EL (cell line): Measurements from ENCODE around the gene CYP4F3.
"Not testable (repeated sequence)": the region's sequence is repeated elsewhere in the genome, so short reads cannot be mapped to it uniquely, and the experiment has no call there.

Experiments used
- DNase-seq: peaks from one replicate; pipeline ENCODE4 v3.0.0-alpha.2; 2016

CYP4F3 gene

DNA sequence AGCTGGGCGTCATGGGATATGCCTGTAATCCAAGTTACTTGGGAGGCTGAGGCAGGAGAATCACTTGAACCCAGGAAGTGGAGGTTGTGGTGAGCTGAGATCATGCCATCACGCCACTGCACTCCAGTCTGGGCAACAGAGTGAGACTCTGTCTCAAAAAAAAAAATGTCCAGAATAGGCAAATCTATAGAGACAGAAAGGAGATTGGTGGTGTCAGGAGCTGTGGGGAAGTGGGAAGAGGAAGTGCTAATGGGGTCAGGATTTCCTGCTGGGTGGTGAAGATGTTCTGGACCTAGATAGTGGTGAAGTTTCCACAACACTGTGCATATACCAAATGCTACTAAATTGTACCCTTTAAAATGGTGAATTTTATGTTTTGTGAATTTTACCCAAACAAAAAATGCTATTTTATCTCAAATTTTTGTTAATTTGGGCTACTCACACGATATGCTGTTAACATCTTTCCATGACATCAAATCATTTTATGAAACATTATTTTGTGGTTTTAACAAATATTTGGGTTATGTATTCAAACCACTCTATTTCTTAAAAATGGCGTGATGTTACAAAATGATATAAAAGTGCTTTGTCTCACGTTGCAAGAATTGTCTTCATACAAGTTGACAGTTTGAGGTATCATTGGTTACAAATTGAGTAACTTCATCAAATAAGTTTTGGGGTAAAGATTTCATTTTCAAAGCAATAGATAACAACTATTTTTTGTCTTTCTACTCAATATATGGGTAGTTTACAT lies 7.4 kb upstream of the CYP4F3 start:
- no peak for DNase-seq

DNA sequence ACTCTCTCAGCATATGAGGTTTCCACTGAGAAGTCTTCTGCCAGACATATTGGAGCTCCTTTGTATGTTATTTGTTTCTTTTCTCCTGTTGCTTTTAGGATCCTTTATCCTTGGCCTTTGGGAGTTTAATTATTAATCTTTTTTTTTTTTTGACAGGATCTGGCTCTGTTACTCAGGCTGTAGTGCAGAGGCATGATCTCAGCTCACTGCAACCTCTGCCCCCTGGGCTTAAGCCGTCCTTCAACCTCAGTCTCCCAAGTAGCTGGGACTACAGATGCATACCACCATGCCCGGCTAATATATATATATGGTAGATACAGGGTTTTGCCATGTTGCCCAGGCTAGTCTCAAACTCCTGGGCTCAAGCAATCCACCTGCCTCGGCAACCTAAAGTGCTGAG lies 6.6 kb upstream of the CYP4F3 start:
- no peak for DNase-seq

DNA sequence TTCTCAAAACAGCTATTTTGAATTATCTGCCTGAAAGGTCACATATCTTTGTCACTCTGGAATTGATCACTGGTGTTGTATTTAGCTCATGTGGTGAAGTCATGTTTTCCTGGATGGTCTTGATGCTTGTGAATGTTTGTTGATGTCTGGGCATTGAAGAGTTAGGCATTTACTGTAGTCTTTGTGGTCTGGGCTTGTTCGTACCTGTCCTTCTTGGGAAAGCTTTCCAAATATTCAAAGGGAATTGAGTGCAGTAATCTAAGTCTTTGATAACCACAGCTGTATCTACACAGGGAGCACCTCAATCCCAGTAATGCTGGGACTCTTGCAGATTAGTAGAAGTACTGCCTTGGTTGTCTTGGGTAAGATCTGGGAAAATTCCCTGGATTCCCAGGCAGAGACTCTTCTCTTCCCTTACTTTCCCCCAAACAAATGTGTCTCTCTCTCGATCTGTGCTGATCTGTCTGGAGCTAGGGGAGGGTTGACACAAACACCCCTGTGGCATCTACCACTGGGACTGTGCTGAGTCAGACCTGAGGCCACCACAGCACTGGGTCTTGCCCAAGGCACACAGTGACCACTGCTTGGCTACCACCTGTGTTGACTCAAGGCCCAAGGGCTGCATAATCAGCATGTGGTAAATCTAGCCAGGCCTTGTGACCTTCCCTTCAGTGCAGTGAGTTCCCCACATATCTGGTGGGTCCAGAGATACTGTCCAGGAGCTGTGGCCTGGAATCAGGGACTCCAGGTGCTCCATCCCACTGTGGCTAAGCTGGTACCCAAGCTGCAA lies 5.5 kb upstream of the CYP4F3 start:
- DNase-seq: no peak

DNA sequence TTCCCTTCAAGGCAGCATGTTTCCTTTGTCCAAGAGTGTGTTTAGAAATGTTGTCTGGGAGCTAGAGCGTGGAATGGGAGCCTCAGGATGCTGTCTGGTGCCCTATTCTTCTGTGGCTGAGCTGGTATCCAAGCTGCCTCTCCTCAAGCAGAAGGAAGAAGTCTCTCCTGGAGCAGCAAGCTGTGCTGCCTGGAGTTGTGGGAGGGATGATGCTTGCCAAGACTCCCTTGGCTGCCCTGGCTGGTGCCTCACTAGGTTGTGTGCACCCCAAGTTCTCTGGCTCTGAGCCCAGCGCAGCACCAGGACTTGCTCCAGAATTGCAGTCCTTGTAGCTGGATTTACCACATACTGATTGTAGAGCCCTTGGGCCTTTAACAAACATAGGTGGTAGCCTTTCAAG lies 4.7 kb upstream of the CYP4F3 start:
- no peak for DNase-seq

DNA sequence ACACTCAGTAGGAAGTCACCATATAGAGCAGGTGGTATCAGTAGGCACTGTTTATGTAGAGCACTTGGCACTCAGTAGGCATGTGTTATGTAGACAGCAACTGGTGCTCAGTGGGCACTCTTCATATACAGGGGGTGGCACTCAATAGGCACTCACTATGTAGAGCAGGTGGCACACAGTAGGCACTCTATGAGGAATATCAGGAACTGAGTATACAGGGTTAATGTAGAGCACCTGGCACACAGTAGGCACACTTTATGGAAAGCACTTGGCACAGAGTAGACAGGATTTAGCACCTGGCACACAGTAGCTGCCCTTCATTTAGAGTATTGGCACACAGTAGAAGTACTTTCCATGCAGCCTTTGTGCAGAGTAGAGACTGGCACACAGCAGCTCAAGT lies 1.1 kb upstream of the CYP4F3 start:
- DNase-seq: no peak

DNA sequence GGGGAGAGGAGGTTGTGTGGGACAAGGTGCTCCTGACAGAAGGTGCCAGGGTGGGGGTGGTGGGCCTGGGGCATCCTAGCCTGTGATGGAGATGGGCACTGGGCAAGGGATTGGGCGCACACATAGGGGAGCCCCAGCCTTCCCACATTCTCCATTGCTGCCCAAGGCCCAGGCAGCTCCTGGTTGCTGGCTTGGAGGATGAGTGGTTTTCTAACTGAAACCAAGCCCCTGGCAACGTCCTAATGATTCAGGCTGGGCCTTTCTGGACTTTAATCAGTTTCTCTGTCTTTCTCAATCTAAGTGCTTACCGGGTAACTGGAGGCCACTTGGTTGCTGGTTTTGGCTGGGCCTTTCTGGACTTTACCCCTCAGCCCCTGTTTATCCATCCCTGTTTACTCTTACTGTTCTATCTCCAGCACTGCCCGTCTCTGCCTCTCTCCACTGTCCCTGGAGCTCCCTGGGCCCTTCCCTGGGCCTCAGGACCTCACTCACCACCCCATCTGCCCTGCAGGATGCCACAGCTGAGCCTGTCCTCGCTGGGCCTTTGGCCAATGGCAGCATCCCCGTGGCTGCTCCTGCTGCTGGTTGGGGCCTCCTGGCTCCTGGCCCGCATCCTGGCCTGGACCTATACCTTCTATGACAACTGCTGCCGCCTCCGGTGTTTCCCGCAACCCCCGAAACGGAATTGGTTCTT lies 354 bp downstream of the CYP4F3 start:
- no peak for DNase-seq

DNA sequence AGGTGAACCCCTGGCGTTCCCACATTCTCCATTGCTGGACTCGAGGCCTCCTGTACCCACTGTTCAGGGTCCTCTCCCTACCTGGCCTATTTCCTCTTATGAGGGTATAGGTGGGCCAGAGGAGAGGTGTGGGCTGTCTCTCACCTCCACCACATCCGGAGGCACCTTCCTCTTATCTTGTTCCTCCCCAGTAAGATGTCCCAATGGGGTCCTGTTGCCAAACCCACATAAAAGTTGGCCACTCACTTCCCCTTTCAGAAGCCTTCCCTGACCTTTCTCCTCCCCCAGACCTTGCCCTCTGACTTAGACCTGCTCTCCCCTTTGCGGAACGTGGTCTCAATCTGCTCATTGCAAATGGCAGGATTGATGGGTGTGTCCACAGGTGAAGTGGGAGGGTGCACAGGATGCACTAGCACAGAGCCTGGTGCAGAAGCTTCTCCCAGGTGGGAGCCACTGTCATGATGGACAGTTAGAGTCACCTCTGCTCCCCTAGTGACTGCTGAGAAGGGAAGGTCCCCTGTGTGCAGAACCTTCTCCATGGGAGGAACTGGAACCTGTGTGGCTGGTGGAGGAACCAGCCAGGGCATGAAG lies 1.3 kb downstream of the CYP4F3 start:
- no peak for DNase-seq

DNA sequence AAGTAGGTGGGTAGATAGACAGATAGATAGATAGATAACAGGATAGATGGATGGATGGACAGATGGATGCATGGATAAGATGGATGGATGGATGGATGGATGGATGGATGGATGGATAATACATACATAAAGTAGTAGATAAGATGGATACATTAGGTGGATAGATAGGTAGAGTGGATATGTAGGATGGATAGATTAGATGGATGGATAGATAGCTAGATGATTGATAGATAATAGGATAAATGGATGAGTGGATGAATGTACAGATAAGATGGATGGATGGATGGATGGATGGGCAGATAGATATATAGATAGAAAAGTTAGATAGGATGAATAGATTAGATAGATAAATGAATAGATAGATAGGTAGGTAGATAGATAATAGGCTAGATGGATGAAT lies 2.1 kb downstream of the CYP4F3 start:
- no peak for DNase-seq

DNA sequence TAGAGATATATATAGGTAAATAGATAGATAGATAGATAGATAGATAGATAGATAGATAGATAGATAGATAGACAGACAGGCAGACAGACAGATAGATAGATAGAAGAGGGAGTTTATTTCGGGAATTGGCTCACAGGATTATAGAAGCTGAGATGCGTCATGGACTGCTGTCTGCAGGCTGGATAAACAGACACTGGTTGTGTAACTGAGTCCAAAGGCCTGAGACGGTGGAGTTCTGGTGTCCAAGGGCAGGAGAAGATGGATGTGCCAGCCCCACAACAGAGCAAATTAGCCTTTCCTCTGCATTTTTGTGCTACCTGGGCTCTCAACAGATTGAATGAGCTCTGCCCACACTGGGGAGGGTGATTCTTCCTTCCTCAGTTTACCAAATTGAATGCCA lies 2.7 kb downstream of the CYP4F3 start:
- no peak for DNase-seq

DNA sequence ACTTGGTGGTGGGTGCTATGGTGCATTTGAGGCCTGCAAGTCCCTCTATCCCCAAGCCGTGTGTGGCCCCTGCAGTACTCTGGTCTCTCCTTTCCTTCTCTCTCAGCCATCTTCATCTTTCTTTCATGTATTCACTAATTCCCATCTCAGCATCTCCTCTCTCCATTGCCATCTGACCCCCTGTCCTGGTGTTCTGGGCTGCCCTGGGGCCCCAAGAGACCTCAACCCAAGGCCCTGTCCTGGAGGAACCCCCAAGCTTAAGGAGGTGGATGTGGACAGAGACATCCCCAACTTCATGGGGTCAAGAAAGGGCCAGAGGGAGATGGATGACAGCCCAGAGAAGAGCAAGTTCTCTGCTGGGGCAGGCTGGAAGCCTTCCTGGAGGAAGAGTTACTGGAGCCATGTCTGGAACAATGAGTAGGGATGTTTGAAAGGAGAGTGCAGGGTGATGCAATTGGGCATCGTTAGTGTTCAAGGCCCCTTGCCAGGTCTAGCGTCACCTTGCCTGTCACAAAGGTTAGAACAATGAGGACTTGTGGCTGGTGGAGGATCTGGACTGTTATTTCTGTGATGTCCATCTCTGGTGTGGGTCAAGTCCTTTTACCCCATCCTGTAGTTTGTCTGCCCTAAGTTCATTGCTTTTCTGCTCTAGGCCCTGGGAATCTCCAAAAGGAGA lies 3.5 kb downstream of the CYP4F3 start:
- DNase-seq: no peak

DNA sequence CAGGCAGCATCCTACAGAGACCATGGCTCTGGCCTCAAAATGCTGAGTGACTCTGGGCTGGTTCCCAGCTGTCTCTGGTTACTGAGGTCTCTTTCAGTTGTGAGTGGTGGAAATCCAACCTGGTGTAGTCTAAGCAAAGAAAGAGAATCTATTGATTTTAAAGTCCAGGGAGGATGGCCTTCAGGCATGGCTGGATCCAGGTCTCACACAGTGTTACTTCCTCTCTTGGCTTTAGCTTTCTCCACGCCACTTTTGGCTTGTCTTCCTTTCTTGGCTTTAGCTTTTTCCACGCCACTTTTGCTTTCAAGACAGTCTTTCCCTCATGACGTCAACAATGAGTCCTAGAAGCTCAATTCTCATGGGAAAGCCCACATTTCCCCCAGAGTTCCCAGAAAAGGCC lies 4.1 kb downstream of the CYP4F3 start:
- no peak for DNase-seq

DNA sequence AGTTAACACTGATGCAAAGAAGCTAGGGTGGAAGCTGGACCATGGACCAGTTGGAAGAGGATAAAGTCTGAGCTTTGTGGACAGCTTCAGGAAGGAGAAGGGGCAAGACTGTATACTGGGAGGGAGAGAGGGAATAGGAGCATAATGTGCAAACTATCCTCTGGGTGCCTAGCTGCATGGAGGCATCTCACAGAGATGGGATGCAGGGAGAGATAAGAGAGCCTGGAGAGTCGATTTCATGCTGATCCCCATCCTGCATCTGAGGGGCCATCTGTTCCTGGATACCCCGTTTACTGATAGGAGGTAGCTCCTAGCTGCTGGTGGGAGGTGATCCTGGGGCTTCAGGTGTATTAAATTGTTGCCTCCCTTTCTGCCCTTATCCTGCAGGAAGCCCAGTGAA lies 8.8 kb downstream of the CYP4F3 start:
- no peak for DNase-seq

DNA sequence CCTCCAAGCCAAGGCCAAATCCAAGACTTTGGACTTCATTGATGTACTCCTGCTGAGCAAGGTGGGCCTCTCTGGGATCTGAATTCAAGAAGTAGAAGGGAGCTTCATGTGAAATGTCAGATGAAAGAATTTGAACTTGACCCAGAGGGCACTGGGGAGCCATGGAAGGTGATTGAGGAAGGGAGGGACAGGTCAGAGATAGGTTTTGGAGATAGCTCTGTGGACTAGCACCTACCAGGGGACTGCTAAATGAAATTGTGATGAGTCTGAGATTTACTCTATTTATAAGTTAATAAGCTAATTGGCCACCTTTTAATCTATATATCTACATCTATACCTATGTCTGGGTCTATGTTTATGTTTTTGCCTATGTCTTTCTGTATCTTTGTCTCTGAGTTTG lies 9.4 kb downstream of the CYP4F3 start:
- DNase-seq: not testable (repeated sequence)

DNA sequence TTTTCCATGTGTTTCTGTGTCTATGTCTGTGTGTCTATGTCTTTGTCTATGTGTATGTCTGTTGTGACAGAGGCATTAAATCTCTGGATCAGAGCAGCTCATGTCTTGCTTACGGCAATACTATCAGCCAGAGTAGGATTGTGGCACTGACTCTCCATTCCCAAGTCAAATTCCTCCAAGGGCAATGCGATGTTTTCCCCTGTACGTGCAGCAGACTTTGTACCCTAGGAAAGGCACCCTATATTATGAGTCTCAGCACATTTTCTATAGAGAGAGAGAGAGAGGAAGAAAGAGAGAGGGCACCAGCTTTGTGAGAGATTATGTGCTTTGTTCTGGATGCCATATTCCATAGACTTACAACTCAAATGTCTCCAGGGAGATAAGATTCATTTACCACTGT lies 11.1 kb downstream of the CYP4F3 start:
- no peak for DNase-seq

DNA sequence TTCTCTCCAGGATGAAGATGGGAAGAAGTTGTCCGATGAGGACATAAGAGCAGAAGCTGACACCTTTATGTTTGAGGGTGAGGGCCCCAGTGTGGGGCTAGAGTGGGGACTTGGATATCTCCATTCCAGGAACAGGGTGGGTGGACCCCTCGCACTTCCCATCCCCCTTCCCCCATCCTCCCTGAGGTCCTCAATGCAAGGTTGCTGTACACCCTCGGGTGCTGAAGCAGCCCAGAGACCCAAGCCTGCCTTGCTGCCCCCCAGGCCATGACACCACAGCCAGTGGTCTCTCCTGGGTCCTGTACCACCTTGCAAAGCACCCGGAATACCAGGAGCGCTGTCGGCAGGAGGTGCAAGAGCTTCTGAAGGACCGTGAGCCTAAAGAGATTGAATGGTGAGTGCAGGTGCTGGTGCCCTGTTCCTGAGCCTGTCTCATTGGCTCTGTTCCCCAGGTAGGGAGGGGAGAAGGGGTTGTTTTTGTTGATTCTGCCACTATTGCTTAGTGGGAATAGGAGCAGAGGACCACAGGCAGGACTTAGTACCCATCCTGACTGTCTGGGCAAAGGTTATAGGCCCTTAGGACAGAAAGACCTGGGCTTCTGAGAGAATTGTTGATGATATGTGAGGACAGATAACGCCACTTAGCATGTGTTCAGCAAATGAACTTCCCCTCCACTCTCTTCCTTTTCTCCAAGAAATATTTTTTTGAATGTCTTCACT lies 12.0 kb downstream of the CYP4F3 start:
- DNase-seq: no peak

DNA sequence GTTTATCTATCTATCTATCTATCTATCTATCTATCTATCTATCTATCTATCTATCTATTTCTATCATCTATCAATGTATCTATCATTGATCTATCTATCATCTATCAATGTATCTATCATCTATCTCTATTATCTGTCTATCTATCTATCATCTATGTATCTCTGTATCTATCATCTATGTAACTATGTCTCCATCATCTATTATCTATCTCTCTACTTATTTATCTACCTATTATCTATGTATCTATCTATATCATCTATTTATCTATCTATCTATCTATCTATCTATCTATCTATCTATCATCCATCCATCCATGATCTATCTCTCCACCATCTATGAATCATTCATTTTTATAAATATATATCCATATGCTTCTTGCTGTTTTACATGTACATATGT lies 15.8 kb downstream of the CYP4F3 start:
- no peak for DNase-seq

DNA sequence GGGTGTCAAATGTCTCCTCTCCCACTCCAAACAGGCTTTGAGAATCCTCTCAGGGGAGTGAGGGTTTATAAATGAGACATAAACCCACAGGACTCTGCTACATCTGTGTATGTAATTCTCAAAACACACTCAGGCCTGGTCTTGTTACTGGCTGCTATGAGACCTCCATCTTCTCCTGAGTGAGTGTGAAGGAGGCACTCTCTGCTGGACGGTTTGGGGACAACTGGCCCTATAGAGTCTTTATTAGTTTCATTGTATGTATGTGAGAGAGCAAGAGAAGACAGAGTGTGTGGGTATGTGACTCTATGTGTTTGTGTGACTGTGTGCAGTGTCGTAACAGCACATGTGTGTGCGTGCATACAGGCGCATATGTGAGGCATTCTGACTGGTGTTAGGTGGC lies 22.6 kb downstream of the CYP4F3 start:
- DNase-seq: no peak

DNA sequence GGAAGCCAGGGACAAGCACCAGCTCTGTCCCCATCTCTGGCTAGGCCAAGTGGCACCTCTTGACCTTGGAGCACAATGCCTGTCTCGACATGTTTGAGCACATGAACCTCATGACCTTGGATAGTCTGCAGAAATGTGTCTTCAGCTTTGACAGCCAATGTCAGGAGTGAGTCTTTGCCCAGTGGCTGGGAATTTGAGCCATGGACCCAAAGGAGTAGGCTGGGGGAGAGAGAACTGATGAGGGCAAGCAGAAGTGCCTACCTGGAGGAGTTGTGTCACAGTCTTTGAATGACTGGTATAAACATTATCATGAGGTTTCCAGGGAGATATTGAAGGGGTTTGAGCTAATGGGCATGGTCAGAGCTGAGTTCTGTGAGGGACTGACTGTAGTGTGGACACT lies 25.5 kb downstream of the CYP4F3 start:
- DNase-seq: no peak

DNA sequence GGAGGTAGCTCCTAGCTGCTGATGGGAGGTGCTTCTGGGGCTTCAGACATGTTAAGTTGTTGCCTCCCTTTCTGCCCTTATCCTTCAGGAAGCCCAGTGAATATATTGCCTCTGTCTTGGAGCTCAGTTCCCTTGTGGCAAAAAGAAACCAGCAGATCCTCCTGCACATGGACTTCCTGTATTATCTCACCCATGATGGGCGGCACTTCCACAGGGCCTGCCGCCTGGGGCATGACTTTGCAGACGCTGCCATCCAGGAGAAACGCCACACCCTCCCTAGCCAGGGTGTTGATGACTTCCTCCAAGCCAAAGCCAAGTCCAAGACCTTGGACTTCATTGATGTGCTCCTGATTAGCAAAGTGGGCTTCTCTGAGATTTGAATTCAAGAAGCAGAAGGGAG lies 26.2 kb downstream of the CYP4F3 start:
- no peak for DNase-seq

DNA sequence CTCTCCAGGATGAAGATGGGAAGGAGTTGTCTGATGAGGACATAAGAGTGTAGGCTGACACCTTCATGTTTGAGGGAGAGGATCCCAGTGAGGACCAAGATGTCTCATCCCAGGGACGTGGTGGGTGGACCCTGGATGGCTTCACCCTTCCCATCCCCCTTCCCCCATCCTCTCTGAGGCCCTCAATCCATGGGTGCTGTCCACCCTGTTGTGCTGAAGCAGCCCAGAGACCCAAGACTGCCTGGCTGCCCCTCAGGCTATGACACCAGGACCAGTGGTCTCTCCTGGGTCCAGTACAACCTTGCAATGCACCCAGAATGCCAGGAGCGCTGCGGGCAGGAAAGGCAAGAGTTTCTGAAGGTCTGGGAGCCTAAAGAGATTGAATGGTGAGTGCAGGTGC lies 28.7 kb downstream of the CYP4F3 start:
- DNase-seq: no peak

DNA sequence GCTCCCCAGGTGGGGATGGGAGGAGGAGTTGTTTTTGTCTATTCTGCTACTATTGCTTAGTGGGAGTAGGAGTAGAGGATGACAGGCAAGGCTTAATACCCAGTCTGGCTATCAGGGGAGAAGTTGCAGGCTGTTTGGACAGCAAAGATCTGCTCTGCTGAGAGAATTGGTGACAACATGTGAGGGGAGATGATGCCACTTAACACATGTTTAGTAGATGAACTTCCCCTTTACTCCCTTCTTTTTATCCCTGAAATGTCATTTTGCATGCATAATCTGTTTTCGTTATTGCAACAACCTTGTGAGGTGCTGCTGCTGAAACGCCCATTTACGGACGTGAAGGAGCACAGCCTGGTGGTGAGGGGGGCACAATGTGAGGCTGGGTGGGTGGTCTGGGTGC lies 29.2 kb downstream of the CYP4F3 start:
- no peak for DNase-seq

DNA sequence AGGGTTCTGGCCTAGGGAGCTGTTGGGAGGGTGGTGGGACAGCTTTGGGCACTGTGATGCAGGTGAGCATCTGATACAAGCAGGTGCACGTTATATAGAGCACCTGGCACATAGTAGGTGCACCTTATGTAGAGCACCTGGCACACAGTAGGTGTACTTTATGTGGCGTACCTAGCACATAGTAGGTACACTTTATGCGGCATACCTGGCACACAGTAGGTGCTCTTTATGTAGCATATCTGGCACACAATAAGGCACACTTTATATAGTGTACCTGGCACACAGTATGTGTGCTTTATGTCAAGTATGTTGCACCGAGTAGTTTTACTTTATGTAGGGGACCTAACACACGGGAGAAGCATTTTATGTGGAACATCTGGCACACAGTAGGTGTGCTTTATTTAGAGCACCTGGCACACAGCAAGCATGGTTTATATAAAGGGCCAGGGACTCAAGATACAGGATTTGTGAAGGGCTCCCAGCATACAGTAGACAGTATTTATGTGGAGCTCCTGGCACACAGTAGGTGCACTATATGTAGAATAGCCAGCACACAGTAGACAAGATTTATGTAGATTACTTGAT lies 30.6 kb downstream of the CYP4F3 start:
- DNase-seq: no peak
